Osteoblast (primary cell): ENCODE results near the gene LNX1. TPM values are rescaled to one million over a fixed set of nuclear protein-coding genes. Genes with fewer than 3 reads are reported as not detected.

Experiments
- DNase-seq: peaks from one replicate; pipeline ENCODE4 v3.0.0; 2011; ENCODE audit warnings: low spot score, mixed read lengths; ENCODE audit not compliant: insufficient read length; ENCODE audit errors: missing footprints
- H2AFZ ChIP-seq: 2 replicates; pipeline ENCODE4 v1.6.0; 2011; ENCODE audit warnings: mild to moderate bottlenecking, low read length
- H3K27ac ChIP-seq: 2 replicates; pipeline ENCODE4 v1.5.1; 2011; ENCODE audit warnings: mild to moderate bottlenecking, low read depth, low read length, moderate library complexity
- H3K27me3 ChIP-seq: 2 replicates; pipeline ENCODE4 v1.6.0; 2012; ENCODE audit warnings: mild to moderate bottlenecking, control low read depth, inconsistent platforms, low read length, moderate library complexity; ENCODE audit not compliant: insufficient read depth
- H3K36me3 ChIP-seq: 2 replicates; pipeline ENCODE4 v1.5.1; 2011; ENCODE audit warnings: mild to moderate bottlenecking, low read length, control low read depth, moderate library complexity; ENCODE audit not compliant: insufficient read depth
- H3K4me1 ChIP-seq: 2 replicates; pipeline ENCODE4 v1.5.1; 2011; ENCODE audit warnings: mild to moderate bottlenecking, low read length, control low read depth, moderate library complexity; ENCODE audit not compliant: insufficient read depth
- H3K4me2 ChIP-seq: 2 replicates; pipeline ENCODE4 v1.6.0; 2011; ENCODE audit warnings: mild to moderate bottlenecking, low read length; ENCODE audit not compliant: insufficient read depth
- H3K4me3 ChIP-seq: fragments of 200-600 bp; sonication (generic); 3 replicates; pipeline ENCODE4 v1.5.1; 2012; ENCODE audit warnings: mild to moderate bottlenecking, low read length, inconsistent platforms; ENCODE audit not compliant: insufficient read depth
- H3K79me2 ChIP-seq: 2 replicates; pipeline ENCODE4 v1.6.0; 2012; ENCODE audit warnings: mild to moderate bottlenecking, low read length, control low read depth, inconsistent platforms; ENCODE audit not compliant: insufficient read depth
- H3K9me3 ChIP-seq: 2 replicates; pipeline ENCODE4 v1.5.1; 2011; ENCODE audit warnings: low read depth, low read length, control low read depth
- H4K20me1 ChIP-seq: 2 replicates; pipeline ENCODE4 v1.6.0; 2012; ENCODE audit warnings: mild to moderate bottlenecking, low read length, control low read depth; ENCODE audit not compliant: insufficient read depth
- total RNA-seq: library from RNA; depleted of rRNA; stranded (reverse); fragments of >200 nt; gene quantifications from 2 replicates; pipeline ENCODE4 v1.2.3, GENCODE V29; 2012
- TF ChIP-seq, protein P1 (sequence below): IDR thresholded peaks from 2 replicates; pipeline ENCODE4 v1.5.1; 2011; ENCODE audit warnings: mild to moderate bottlenecking, low read depth, low read length, moderate library complexity; ENCODE audit errors: extremely low read depth

Gene LNX1
- total RNA-seq, 1 donor: 9.8 TPM

DNA sequence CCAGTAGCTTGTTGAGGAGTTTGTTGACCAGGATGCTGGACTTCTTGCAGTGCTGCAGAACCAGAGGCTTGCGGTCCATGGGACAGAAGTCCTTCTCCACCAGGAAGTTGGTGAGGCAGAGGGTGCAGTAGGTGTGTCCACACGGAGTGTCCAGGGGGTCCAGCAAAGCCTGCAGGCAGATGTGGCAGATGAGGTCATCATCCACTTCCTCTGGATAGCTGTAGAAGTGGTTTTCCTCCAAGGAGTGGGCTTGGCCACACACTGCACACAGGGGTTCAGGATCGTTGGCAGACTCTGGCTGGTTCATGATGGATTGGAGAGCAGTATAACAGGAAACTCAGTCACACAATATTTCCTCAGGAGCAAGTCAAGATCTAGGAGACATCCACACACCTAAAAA is 17.6 kb downstream of the LNX1 start:
- TF ChIP-seq, protein P1, sequence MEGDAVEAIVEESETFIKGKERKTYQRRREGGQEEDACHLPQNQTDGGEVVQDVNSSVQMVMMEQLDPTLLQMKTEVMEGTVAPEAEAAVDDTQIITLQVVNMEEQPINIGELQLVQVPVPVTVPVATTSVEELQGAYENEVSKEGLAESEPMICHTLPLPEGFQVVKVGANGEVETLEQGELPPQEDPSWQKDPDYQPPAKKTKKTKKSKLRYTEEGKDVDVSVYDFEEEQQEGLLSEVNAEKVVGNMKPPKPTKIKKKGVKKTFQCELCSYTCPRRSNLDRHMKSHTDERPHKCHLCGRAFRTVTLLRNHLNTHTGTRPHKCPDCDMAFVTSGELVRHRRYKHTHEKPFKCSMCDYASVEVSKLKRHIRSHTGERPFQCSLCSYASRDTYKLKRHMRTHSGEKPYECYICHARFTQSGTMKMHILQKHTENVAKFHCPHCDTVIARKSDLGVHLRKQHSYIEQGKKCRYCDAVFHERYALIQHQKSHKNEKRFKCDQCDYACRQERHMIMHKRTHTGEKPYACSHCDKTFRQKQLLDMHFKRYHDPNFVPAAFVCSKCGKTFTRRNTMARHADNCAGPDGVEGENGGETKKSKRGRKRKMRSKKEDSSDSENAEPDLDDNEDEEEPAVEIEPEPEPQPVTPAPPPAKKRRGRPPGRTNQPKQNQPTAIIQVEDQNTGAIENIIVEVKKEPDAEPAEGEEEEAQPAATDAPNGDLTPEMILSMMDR: no peak
- Histone ChIP-seq H3K27ac (no peak overlapping the region), H2AFZ (no peak overlapping the region), H3K9me3 (no peaks in the 10 kb centered on the region), H3K27me3 (no peaks in the 10 kb centered on the region), H3K36me3 (no peaks in the 10 kb centered on the region), H3K4me3 (no peak overlapping the region), H4K20me1 (no peaks in the 10 kb centered on the region), H3K4me2 (no peak overlapping the region), H3K4me1 (peaks cover 9% of the 10 kb centered on the region), H3K79me2 (no peaks in the 10 kb centered on the region)
- DNase-seq: no peak

DNA sequence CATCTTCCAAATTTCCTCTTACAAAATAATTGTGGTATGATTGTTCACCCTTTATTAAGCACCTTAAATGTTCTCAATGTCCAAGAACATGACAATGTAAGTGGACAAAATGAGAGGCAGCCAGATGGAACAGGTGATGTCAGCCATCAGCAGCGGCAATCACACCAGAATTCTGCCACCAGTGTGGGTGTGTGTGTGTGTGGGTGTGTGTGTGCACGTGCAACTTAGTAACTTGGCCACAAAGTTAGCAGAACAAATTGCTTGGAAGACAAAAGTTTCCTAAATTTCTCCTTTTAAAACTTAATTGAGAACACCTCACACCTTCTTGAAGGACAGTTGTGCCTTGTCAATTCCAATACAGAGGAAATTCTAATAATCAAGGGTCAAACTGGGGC is 18.7 kb downstream of the LNX1 start:
- TF ChIP-seq, protein P1: no peak
- Histone ChIP-seq H3K9me3 (no peaks in the 10 kb centered on the region), H3K36me3 (no peaks in the 10 kb centered on the region), H4K20me1 (no peaks in the 10 kb centered on the region), H3K27me3 (no peaks in the 10 kb centered on the region), H3K4me3 (no peak overlapping the region), H3K4me1 (peaks cover 9% of the 10 kb centered on the region), H2AFZ (no peak overlapping the region), H3K27ac (no peak overlapping the region), H3K4me2 (no peak overlapping the region), H3K79me2 (no peaks in the 10 kb centered on the region)
- no peak for DNase-seq

DNA sequence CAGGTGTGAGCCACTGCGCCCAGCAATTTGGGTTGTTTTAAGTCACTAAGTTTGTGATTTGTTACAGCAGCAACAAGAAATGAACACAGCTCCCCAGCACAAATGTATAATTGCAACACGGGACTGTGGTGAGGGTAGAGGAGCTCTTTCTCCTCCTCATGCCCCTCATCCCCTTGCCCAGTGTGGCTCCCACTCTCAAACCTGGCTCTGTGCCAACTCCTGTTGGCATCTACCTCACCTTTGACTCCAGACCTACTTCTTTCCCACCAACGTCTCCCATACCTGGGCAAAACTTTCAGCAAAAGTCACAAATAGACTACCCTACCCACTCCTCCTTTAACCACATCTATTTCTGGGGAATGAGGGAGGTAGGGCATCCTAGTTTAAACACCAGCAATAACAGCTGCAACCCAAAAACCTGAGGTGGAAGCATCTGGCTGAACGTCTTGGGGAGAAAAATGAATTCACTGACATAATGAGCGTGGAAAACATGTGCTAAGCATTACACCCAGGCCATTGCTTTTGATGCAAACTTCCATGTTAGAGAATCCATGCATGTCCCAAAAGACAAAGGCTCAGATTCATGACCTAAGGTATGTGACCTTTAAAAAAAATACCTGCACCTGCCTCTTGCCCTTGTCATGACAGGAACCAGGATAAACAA is 19.2 kb downstream of the LNX1 start:
- Histone ChIP-seq H3K4me3 (no peak overlapping the region), H3K36me3 (no peaks in the 10 kb centered on the region), H3K4me1 (peaks cover 9% of the 10 kb centered on the region), H3K27ac (no peak overlapping the region), H3K4me2 (no peak overlapping the region), H3K79me2 (no peaks in the 10 kb centered on the region), H4K20me1 (no peaks in the 10 kb centered on the region), H3K9me3 (no peaks in the 10 kb centered on the region), H2AFZ (no peak overlapping the region), H3K27me3 (no peaks in the 10 kb centered on the region)
- TF ChIP-seq, protein P1: no peak
- no peak for DNase-seq

DNA sequence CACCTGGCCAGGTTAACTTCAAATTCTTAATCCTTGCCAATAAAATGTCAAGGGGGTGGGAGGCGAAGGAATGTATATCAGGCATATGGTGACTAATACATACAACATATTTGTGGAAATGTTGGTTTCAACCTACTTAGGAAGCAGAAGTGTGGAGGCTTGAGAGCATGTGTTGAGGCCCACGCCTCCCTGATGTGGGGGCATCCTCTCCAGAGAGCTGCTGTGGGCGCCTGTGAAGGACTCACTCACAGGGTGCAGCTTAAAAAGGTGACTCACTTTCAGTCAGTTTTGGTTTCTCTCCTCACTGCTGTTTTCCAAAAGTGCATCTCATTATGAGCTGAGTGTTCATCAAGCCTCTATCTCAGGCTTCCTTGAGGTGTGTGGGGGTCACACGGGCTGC is 27.5 kb downstream of the LNX1 start:
- H3K4me2 ChIP-seq: peak overlapping the region; percentile 52
- H3K4me3 ChIP-seq: no peak overlapping the region
- H3K4me1 ChIP-seq: peaks cover 14% of the 10 kb centered on the region
- H3K27ac ChIP-seq: no peak overlapping the region
- H3K9me3 ChIP-seq: no peaks in the 10 kb centered on the region
- TF ChIP-seq, protein P1: no peak
- no peaks in the 10 kb centered on the region for H3K27me3 ChIP-seq
- no peak overlapping the region for H2AFZ ChIP-seq
- DNase-seq: peak; percentile 94
- H4K20me1 ChIP-seq: no peaks in the 10 kb centered on the region
- H3K36me3 ChIP-seq: no peaks in the 10 kb centered on the region
- H3K79me2 ChIP-seq: no peaks in the 10 kb centered on the region
